Suprapubic skin (tissue), 3 donors: Measurements from ENCODE around the gene MED4.

Experiments used
- EP300 ChIP-seq: sonication (generic); formaldehyde crosslinking; IDR thresholded peaks from one replicate; pipeline ENCODE4 v1.6.1; 2017; ENCODE audit warnings: antibody characterized with exemption
- POLR2A ChIP-seq, 2 donors: fragments of 450-650 bp; IDR thresholded peaks; one replicate each; pipeline ENCODE4 v1.6.1; 2017; ENCODE audit warnings: antibody characterized with exemption in 2 of 2, mild to moderate bottlenecking in 2 of 2, moderate library complexity in 2 of 2
- TF ChIP-seq, protein P1 (sequence below), 2 donors: fragments of 200-600 bp in 1 of 2; fragments of 450-650 bp in 1 of 2; sonication (generic) in 1 of 2; IDR thresholded peaks; one replicate each; pipeline ENCODE4 v1.5.1; 2016 to 2019; ENCODE audit warnings: antibody characterized with exemption in 2 of 2, mild to moderate bottlenecking in 1 of 2, moderate library complexity in 1 of 2

DNA sequence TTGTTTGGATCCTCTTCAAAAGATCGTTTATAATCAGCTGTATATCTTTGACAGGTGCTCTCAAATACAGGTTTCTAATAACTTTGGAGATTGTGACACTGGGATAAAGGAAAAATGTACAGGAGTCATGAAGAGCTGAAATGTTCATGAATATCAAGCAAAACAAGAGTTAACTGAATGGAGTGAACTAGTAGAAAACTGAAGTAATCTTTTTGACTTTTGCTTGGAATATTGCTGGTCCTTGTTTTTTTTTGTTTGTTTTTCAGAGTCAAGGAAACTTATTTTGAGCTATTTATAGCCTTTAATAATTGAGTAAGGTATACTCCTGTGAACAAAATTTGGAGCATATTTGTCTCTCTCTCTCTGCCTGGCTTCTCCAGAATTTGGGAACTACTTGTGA is 25.3 kb downstream of the MED4 start:
- TF ChIP-seq POLR2A (IDR thresholded peaks at IDR 0.05) (no peak), EP300 (no peak)
- TF ChIP-seq, protein P1, sequence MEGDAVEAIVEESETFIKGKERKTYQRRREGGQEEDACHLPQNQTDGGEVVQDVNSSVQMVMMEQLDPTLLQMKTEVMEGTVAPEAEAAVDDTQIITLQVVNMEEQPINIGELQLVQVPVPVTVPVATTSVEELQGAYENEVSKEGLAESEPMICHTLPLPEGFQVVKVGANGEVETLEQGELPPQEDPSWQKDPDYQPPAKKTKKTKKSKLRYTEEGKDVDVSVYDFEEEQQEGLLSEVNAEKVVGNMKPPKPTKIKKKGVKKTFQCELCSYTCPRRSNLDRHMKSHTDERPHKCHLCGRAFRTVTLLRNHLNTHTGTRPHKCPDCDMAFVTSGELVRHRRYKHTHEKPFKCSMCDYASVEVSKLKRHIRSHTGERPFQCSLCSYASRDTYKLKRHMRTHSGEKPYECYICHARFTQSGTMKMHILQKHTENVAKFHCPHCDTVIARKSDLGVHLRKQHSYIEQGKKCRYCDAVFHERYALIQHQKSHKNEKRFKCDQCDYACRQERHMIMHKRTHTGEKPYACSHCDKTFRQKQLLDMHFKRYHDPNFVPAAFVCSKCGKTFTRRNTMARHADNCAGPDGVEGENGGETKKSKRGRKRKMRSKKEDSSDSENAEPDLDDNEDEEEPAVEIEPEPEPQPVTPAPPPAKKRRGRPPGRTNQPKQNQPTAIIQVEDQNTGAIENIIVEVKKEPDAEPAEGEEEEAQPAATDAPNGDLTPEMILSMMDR (IDR thresholded peaks at IDR 0.05): no peak
